ENCODE measurements around the gene NANOS2.

Gene NANOS2

GRCh38 chr19:45913874-45914830 lies at the start of gene NANOS2:
NANOS2 (minus strand) TSS chr19:45914778; CDS start chr19:45914693, 85 bp downstream.
- DNase-seq (ENCODE audit: low read depth): no peak

GRCh38 chr19:45962021-45962420 lies 47.4 kb upstream of the NANOS2 start:
- DNase-seq (ENCODE audit: low read depth): no peak

- DNase-seq (ENCODE audit: low read depth): no peak
Observed at GRCh38 chr19:45960595-45961235, 46.1 kb upstream of the NANOS2 start.

GRCh38 chr19:45959517-45960025 lies 45.0 kb upstream of the NANOS2 start:
- DNase-seq (ENCODE audit: low read depth): no peak

DNA sequence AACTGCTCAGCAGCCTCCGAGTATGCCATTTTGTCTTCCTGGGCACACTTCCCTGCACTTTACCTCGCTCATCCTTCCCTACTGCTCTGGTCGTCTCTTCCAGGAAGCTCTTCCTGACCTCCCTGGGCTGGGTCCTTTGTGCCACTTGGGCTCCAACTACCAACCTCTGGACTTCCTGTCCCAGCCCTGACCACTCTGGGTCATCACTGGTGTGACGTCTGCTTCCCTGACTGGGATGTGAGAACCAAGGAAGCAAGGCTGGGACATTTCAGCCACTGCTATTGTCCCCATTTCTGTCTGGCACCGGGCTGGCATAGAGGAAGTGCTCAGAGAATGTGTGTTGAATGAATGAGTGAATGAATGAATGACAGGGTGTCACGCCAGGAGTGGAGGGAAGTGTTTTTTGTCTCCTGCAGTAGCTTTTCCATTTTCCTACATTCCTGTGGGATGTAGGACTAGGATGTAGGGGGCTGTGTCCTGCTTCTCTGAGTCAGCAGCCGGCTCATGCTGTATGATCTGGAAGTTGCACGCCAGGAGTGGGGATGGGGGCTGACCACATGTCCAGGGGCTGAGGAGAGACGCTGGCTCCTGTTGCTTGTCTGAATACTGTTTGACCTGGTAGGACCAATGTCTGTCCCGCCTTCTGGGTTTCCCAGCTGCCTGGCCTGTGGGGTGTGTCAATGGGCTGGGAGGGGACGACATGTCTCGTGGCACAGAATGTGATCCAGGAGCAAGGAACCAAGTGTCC lies 44.4 kb upstream of the NANOS2 start:
- no peak for DNase-seq (ENCODE audit: low read depth)

DNA sequence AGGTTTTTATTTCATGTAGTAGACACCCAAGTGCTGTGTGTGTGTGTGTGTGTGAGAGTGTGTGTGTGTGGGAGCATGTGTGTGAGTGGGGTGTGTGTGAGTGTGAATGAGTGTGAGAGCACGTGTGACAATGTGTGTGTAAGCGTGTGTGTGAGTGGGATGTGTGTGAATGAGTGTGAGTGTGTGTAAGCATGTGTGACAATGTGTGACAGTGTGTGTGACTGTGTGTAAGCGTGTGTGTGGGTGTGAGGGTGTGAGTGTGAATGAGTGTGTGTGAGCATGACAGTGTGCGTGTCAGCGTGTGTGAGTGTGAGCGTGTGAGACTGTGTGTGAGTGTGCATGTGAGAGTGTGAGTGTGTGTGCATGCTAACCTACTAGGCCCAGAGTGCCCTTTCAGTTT lies 43.7 kb upstream of the NANOS2 start:
- DNase-seq (ENCODE audit: low read depth): no peak

DNA sequence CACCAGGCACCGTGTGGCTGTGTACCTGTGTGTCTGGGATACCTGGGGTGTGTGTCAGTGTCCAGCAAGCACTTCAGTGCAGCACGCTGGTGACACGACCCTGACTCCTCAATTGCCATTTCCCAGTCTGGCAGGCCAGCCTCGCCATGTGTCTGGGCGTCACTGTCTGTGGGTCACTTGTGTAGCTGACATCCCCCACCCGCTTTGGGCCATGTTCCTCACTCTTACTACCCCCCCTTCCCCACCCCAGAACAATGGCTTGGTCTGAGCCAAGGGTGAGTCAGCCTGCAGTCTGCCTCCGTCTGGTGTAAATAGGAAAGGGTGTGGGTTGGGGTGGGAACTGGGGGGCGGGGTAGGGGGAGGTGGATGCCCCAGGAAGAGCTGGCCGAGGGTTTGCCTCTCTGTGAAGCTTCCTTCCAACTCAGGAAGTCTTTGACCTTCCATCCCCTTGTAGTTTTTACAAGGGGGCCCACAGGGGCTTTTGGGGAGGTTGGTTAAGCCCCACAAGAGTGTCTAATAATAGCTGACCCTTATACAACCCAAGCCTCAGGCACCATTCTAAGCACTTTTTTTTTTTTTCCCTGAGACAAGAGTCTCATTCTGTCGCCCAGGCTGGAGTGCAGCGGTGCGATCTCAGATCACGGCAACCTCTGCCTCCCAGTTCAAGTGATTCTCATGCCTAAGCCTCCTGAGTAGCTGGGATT lies 41.5 kb upstream of the NANOS2 start:
- DNase-seq (ENCODE audit: low read depth): no peak

- DNase-seq (ENCODE audit: low read depth): no peak
Observed at GRCh38 chr19:45954156-45954555, 39.6 kb upstream of the NANOS2 start.

DNA sequence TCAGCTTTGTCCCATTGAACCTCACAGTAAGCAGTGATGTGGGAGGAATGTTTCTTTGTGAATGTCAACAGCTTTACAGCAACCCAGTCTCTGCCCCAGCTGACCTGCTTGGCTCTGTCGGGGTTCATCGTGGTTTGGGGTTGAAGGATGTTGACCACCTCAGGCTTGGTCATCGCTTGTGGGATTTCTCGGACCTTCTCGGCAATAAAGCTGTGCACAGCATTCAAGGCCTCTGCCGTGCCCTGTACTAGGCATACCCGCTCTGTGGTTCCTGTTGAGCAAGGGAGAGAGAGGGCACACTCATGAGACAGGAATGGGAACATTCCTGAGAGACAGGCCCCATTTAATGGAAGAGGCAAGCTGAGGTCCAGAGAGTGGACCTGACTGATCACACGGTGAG lies 39.1 kb upstream of the NANOS2 start:
- no peak for DNase-seq (ENCODE audit: low read depth)

DNA sequence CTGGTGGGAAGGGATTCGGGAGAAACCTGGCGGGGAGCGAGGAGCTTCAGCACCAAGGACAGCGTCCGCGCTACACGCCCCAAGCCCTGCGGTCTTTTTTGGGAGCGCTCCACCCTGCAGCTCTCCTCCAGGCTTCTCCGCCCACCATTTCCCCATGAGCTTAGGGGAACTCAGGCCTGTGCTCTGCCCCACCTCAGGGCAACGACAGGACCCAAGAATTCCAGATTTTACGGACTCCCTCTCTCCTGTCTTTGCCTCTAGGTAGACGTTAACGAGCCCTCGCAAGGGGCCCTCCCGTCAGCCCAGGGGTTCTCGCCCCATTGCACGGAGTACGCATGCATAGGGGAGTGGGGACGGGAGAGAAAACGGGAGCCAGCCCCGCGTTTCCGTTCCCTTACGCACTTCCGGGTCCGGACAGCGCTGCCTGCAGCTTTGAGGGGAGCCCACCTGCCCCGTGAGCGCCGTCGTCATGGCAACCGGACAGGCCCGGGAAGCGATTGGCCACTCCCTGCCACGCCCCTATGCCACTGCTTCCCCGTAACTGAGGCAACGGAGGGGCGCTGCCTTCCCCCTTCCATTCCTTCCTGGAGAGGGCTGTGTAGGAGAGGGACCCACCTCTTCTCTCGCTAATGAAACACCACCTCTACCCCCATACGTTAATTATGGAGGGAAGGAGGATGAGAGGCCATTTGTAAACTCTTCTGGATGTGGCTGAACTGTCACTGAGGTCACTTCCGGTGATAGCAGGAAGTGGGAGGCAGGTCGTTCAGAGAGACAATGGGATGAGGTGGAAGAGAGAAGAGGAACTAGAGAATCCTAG lies 38.3 kb upstream of the NANOS2 start:
- peak; percentile 19 for DNase-seq (ENCODE audit: low read depth)

- DNase-seq (ENCODE audit: low read depth): no peak
Observed at GRCh38 chr19:45952341-45952685, 37.7 kb upstream of the NANOS2 start.

- no peak for DNase-seq (ENCODE audit: low read depth)
Observed at GRCh38 chr19:45947926-45948325, 33.3 kb upstream of the NANOS2 start.

DNA sequence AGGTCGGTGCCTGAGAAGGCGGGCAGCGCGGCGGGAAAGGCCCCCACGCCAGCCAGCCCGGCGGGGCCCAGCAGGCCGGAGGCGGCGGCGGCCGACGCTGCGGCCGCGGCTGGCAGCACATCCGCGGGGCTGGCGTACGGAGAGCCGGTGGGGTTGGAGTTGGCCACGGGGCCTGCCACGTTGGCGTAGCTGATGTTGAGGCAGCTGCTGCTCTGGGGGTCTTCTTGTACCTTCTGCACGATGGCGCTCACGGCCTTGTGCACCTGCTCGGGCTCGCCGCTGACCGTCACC lies 25.9 kb upstream of the NANOS2 start:
- no peak for DNase-seq (ENCODE audit: low read depth)

DNA sequence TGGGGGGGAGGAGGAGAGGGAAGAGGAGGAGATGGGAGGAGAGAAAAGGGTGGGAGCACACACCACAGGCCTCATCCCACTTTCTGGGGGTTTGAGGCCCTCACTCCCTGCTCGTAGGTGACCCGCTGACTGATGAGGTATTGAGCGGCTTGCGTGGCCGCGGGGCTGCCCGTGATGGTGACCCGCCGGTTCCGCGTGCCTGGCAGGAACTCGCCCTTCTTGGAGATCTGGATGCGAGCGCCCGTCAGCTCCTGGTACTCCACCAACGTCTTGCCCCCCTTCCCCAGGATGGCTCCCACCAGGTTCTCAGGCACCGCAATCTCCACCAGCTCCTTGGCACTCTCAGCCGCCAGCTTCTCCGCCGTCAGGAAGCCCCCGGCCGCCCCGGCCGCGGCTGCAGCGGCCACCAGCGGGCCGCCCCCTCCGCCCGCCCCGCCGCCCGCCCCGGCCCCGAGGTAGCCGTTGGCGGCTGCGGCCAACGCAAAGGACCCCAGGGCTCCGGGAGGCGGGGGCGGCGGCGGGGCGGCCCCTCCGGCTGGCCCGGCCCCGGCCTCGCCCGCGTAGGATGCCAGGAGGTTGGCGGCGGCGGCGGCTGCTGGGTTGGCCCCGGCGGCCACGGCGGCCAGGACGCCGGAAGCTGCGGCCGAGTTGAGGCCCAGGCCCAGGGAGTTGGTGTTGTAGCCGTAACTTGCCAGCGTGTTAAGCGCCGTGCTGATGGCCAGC lies 25.4 kb upstream of the NANOS2 start:
- DNase-seq (ENCODE audit: low read depth): no peak

- no peak for DNase-seq (ENCODE audit: low read depth)
Observed at GRCh38 chr19:45938733-45939319, 24.2 kb upstream of the NANOS2 start.

GRCh38 chr19:45935267-45935666 lies 20.7 kb upstream of the NANOS2 start:
- no peak for DNase-seq (ENCODE audit: low read depth)

DNA sequence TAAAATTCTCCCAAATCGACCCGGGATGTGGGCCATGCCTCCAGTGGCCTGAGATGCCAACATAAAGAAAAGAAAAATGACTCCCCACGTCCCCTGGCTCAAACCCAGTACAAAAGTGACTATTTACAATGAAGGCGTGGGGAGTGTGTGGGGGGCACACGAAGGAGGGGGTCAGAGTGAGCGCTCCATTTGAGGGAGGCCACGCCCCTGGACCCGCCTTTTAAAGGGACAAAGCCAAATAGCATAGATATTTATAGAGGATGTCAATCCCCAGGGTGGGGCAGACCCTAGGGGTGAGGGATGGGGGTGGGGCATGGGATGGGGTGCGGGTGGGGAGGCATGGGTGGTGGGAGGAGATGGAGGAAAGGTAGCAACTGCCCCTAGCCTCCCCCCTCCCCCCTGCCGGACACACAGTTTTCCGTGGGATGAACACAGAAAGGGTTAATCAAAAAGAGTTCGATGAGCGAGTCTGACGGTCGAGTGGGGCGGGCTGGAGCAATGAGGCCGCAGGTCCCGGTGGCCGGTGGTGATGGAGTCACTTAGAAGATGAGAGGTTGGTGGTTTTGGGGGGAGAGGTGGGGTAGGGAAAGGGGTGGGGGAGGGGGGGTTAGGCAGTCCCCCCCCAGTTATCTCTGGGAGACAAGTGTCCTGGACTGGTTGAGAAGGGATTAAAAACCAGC lies 20.1 kb upstream of the NANOS2 start:
- no peak for DNase-seq (ENCODE audit: low read depth)

DNA sequence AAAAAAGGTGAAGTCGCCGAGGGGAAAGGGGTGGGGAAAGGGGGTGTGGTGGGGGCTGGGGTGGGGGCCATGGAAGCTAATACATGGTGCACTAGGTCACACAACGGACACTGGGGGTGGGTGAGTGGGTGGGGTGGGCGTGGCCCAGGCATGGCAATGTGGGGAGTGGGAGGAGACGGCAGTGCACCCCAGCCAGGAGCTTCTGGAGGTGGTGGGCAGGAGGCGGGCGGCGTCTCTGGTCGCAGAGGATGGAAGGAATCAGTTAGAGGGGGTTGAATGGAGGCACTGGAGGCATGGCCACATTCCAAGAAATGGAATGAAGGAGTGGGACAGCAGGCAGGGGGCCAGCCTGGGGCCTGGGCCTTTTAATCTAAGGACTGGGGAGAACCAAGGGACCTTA lies 19.2 kb upstream of the NANOS2 start:
- DNase-seq (ENCODE audit: low read depth): no peak

GRCh38 chr19:45931055-45931454 lies 16.5 kb upstream of the NANOS2 start:
- DNase-seq (ENCODE audit: low read depth): no peak

DNA sequence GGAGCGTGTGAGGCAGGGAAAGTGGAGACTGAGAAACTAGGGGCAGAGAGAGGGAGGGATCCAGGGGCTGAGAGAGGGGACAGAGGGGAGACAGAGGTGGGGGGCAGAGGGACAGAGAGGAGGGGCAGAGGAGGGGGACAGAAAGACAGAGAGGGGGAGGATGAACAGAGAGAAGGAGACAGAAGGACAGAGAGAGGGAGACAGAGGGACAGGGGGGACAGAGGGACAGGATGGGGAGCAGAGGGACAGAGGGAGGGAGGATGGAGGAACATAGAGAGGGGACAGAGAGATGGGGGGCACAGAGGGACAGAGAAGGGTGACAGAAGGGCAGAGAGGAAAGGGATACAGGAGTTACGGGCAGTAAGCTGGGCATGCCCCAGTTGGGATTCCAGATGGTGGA lies 14.7 kb upstream of the NANOS2 start:
- DNase-seq (ENCODE audit: low read depth): no peak
